OCI-LY7 (cell line): ENCODE results near the gene ATP2A3. TPM values are rescaled to one million over a fixed set of nuclear protein-coding genes. Genes with fewer than 3 reads are reported as not detected.

ENCODE experiments used
- BruUV-seq: library from RNA; stranded (reverse); fragments of 400-500 nt; replicated peaks from 2 replicates; lab custom pipeline; 2021; lab: Mats Ljungman, UMichigan
- CTCF ChIA-PET: fragments of 300-600 bp; sonication (Branson Sonifier 250); formaldehyde crosslinking; loops from one replicate; lab custom pipeline; 2022; ENCODE audit warnings: antibody characterized with exemption; ENCODE audit not compliant: unreplicated experiment; lab: Charles Lee
- POLR2A ChIA-PET: fragments of 300-600 bp; sonication (Branson Sonifier 250); formaldehyde crosslinking; loops from one replicate; lab custom pipeline; 2022; ENCODE audit warnings: antibody characterized with exemption; lab: Charles Lee
- DNase-seq: peaks from one replicate; pipeline ENCODE4 v3.0.0-alpha.2; 2015; ENCODE audit warnings: low spot score
- H2AFZ ChIP-seq: fragments of 200-600 bp; sonication (generic), shearing (Covaris generic); 2 replicates; pipeline ENCODE4 v1.6.1; 2014; ENCODE audit warnings: mild to moderate bottlenecking, antibody characterized with exemption, low read length, moderate library complexity
- H3K27ac ChIP-seq: fragments of 200-600 bp; sonication (generic); 2 replicates; pipeline ENCODE4 v1.5.1; 2014; ENCODE audit warnings: mixed run types, low read depth, mild to moderate bottlenecking, moderate library complexity, low read length, inconsistent platforms; ENCODE audit not compliant: poor library complexity, severe bottlenecking
- H3K36me3 ChIP-seq: fragments of 200-600 bp; sonication (generic); 2 replicates; pipeline ENCODE4 v1.6.1; 2014; ENCODE audit warnings: mild to moderate bottlenecking, antibody characterized with exemption, low read length, moderate library complexity, mixed read lengths; ENCODE audit not compliant: insufficient read depth
- H3K4me1 ChIP-seq: fragments of 200-600 bp; sonication (generic); 2 replicates; pipeline ENCODE4 v1.5.1; 2014; ENCODE audit warnings: mild to moderate bottlenecking, low read length; ENCODE audit not compliant: insufficient read depth, poor library complexity, severe bottlenecking
- H3K4me2 ChIP-seq: fragments of 200-600 bp; sonication (generic); 2 replicates; pipeline ENCODE4 v1.6.1; 2014; ENCODE audit warnings: mild to moderate bottlenecking, low read length
- H3K4me3 ChIP-seq: fragments of 200-600 bp; sonication (generic); 2 replicates; pipeline ENCODE4 v1.5.1; 2014; ENCODE audit warnings: mild to moderate bottlenecking, low read depth, low read length; ENCODE audit not compliant: poor library complexity, severe bottlenecking
- H3K79me2 ChIP-seq: fragments of 200-600 bp; sonication (generic); 2 replicates; pipeline ENCODE4 v1.6.1; 2016; ENCODE audit warnings: low read depth, mild to moderate bottlenecking, low read length, moderate library complexity, mixed read lengths; ENCODE audit not compliant: insufficient read depth
- H3K9me2 ChIP-seq: fragments of 200-600 bp; sonication (generic); 2 replicates; pipeline ENCODE4 v1.6.1; 2016; ENCODE audit warnings: mild to moderate bottlenecking, low read length, mixed read lengths; ENCODE audit not compliant: insufficient read depth
- H3K9me3 ChIP-seq: fragments of 200-600 bp; sonication (generic); 2 replicates; pipeline ENCODE4 v1.6.1; 2014; ENCODE audit warnings: mild to moderate bottlenecking, mixed run types, low read length, mixed read lengths
- H4K20me1 ChIP-seq: fragments of 200-600 bp; sonication (generic); 2 replicates; pipeline ENCODE4 v1.6.1; 2014; ENCODE audit warnings: mild to moderate bottlenecking, antibody characterized with exemption, low read length, moderate library complexity, mixed read lengths; ENCODE audit not compliant: insufficient read depth
- CTCF ChIP-seq: fragments of 200-600 bp; sonication (generic); conservative IDR thresholded peaks from 2 replicates; pipeline ENCODE4 v1.5.1; 2014; ENCODE audit warnings: mild to moderate bottlenecking, antibody characterized with exemption, low read length, moderate library complexity, mixed read lengths
- EZH2phosphoT487 ChIP-seq: fragments of 200-600 bp; sonication (generic); IDR thresholded peaks from 2 replicates; pipeline ENCODE4 v1.6.1; 2018; ENCODE audit warnings: low read depth, borderline replicate concordance, mild to moderate bottlenecking, mixed run types, antibody characterized with exemption, low read length, moderate library complexity, mixed read lengths
- intact Hi-C: fragments of 100-400 bp; cut with micrococcal nuclease; formaldehyde crosslinking; loops from one replicate; pipeline ENCODE4 v1.10.0; 2022; ENCODE audit not compliant: unreplicated experiment
- total RNA-seq, 2 experiments: library from RNA; depleted of rRNA in 1 of 2; stranded (reverse); fragments of >200 nt in 1 of 2; shearing (Covaris generic) in 1 of 2; gene quantifications; 2 replicates each; pipeline ENCODE4 v1.2.3, GENCODE V29; 2014 to 2022

ATP2A3 gene
- total RNA-seq, 2 experiments from 2014 or later = 108 to 353 TPM

- intact Hi-C loops = loop anchor here (5.0 kb wide), 2 partner anchors 407 to 437 kb away; partner anchors contain the start of gene UBE2G1
These were observed 4.2 kb downstream of the ATP2A3 start for GRCh38 chr17:3959921-3960601.

GRCh38 chr17:3959295-3959899, 4.8 kb downstream of the ATP2A3 start:
- Histone ChIP-seq H2AFZ (no peak overlapping the region), H3K27ac (peak overlapping the region; percentile 94), H3K79me2 (peaks cover 88% of the 10 kb centered on the region), H3K4me1 (peaks cover 57% of the 10 kb centered on the region), H4K20me1 (peaks cover 36% of the 10 kb centered on the region), H3K9me3 (no peaks in the 10 kb centered on the region), H3K36me3 (peaks cover 74% of the 10 kb centered on the region), H3K9me2 (no peaks in the 10 kb centered on the region), H3K4me3 (peak overlapping the region; percentile 87), H3K4me2 (peak overlapping the region; percentile 97)
- DNase-seq = no peak
- intact Hi-C loops = no loop called here
- ChIA-PET POLR2A (interaction anchor here (0.5 kb wide), 1 partner anchor 33 kb away, joined by 3 read pairs; no protein-coding TSS in a partner anchor), CTCF (interaction anchor here (1.2 kb wide), 1 partner anchor 46 kb away, joined by 4 read pairs; no protein-coding TSS in a partner anchor)
- no peak for TF ChIP-seq EZH2phosphoT487
- TF ChIP-seq CTCF = no peak
- no TSS peak for BruUV-seq

More at GRCh38 chr17:3959921-3960601, 4.2 kb downstream of the ATP2A3 start:
- Histone ChIP-seq H4K20me1 (peaks cover 36% of the 10 kb centered on the region), H3K9me3 (no peaks in the 10 kb centered on the region), H2AFZ (no peak overlapping the region), H3K27ac (peak overlapping the region; percentile 94), H3K4me2 (peak overlapping the region; percentile 97), H3K4me1 (peaks cover 57% of the 10 kb centered on the region), H3K9me2 (no peaks in the 10 kb centered on the region), H3K36me3 (peaks cover 69% of the 10 kb centered on the region), H3K79me2 (peaks cover 81% of the 10 kb centered on the region), H3K4me3 (peak overlapping the region; percentile 87)
- TF ChIP-seq CTCF (no peak), EZH2phosphoT487 (no peak)
- ChIA-PET POLR2A (interaction anchor here (0.5 kb wide), 1 partner anchor 34 kb away, joined by 3 read pairs; no protein-coding TSS in a partner anchor), CTCF (interaction anchor here (1.2 kb wide), 1 partner anchor 47 kb away, joined by 4 read pairs; no protein-coding TSS in a partner anchor)
- no TSS peak for BruUV-seq
- no peak for DNase-seq
